ENCODE measurements around the gene COL23A1.

Gene COL23A1

DNA sequence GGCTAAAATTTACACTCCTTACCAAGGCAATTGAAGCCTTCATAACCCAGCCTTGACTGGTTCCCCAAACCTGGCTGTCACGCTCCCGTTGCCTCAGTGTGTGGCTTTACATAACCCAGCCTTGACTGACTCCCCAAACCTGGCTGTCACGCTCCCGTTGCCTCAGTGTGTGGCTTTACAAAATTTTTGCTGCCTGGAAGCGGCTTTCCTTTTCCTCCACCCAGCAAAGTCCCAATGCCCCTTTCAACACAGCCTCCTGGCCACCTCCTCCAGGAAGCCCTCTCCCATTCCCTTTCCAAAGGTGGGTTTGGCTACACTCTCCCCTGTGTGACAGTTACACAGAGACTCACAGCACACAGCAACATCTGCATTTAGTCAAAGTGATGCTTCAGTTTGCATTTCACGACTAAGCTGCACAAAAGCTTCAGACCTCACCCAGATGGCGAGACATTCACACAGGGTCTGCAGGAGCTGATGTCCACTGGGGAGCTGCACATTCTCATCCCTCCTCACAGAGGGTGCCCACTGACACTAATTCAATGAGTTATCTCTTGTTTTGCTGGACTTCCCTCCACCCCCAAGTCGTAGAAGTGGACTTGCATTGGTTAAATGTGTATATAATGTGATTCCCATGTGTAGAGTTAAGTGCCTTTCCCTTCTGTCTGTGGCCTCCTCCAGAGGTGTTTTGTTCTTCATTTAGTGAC is 201.0 kb downstream of the COL23A1 start:
- DNase-seq: no peak

GRCh38 chr5:178388386-178389025 is 201.7 kb downstream of the COL23A1 start:
- no peak for DNase-seq

GRCh38 chr5:178387856-178388190 is 202.4 kb downstream of the COL23A1 start:
- no peak for DNase-seq

GRCh38 chr5:178387061-178387855 is 202.9 kb downstream of the COL23A1 start:
- no peak for DNase-seq

GRCh38 chr5:178386336-178386931 is 203.8 kb downstream of the COL23A1 start:
- DNase-seq: no peak

- DNase-seq: no peak
Measured at GRCh38 chr5:178385496-178385890, 204.7 kb downstream of the COL23A1 start.

- no peak for DNase-seq
Measured at GRCh38 chr5:178384816-178385495, 205.2 kb downstream of the COL23A1 start.

GRCh38 chr5:178383919-178384815 is 206.0 kb downstream of the COL23A1 start:
- peak in 1 of 14 donors; percentile 35 for DNase-seq

GRCh38 chr5:178383301-178383918 is 206.8 kb downstream of the COL23A1 start:
- no peak for DNase-seq

- no peak for DNase-seq
Measured at GRCh38 chr5:178382754-178383164, 207.4 kb downstream of the COL23A1 start.

DNA sequence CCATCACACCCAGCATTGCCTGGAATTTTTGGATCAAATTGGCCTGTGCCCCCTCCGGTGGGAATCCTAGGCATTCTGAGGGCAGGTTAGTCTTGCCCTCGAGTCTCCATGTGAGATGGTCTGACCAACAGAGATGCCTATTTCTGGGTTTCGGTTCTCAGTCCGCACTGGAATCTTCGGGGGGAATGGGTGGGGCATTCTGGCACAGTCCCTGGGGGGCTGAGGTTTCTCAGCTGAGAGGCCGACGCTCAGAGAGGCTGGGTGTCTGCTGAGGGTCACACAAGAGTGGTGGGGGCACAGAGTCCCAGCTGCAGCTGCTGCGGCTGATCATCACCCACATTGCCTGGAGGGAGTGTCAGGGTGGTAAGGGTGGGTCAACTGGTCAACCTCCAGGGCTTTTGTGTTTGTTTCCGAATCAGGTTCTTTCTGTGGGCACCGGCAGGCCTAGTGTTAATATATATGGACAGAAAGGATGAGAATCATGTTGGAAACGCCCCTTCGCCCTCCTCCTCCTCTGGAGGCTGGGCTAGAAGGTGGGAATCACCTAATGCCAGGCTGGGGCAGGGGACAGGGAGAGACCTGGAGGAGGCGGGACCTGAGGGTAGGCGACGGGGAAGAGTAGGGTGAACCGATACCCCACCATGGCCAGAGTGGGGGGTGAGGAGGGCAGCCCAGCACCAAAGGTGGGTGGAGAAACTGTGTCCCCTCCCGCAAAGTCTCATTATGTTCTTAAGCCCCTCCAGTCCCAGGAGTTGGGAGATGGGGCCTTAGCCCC is 208.1 kb downstream of the COL23A1 start:
- DNase-seq: no peak

GRCh38 chr5:178381206-178381605 is 209.0 kb downstream of the COL23A1 start:
- no peak for DNase-seq

DNA sequence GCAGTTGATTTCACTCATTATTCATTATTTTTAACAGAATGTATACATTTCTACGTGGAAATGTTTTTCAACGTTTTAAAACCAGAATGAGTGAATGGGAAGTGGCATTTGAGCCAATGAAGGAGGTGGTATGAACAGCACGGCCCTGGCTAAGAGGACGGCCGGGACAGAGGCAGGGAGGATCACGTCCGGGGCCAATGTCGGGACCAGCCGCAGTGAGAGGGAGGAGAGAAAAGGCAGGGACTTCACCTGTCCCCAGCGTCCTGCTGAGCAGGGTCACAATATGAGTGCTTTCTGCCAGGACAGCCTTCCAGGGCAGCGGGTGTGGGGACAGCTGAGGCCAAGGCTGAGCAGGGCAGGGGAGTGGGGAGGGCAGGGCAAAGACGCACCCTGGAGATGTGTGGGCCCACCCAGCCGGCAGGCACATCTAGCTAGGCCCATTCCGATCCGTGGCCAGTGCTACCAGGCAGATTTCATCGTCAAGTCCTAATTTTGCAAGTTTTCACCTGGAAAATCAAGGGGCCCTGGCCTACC is 209.6 kb downstream of the COL23A1 start:
- no peak for DNase-seq

DNA sequence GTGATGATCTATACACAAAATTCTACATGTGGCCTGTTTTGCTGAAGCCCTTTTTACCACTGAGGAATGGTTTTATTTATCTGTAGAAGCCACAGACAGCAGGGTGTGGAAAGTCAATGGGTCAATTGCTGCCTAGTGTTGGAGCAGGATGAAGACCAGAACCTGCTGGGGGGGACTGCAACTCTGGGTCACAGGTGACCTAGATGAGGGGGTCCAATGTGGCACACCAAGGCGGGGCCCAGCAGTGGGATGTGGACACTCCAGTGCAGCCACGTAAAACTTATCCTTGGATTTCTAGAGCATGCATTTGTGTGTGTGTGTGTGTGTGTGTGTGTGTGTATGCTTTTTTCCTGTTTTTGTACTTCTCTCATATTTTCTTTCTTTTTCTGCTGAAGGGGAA is 210.1 kb downstream of the COL23A1 start:
- no peak for DNase-seq

DNA sequence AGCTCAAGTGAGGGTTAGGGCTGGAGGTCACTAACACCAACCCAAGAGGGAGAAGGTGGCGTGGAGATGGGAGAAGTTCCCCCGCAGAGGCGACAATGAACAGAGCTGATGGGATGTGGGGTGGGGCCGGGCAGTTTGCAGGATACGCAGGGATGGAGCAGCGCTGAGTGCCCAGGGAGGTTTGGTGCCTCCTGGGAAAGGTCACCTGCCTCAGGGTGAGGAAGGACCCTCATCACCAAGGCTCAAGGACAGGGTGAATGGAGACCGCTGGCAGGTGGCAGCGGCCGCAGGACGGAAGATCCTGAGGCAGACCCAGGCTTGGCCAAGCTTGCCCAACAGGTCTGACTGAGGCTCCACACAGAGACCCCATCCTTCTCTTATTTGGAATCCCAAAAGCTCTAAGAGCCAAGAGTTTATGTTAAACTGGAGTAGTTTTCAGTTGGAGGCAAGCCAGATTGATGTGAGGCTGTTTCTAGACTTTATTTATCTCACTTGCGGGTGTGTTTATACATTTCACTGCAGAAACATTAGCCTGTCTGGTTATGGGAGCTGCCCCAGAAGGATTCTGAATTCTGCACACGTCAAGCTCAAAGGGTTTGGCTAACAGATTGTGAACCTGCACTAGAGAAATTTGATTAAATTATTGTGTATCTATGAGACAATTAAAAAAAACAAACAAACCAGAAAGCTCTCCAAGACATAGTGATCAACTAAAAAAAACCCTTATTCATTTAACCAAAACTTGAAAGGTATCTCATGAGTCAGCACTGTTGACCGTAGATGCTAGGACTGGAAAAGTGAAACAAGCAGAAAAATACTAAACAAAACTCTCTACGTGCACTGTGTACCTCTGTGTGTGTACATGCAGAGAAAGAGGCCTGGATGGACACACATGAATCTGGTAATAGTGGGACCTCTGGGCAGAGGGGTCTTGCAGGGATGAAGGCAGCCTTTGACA is 211.4 kb downstream of the COL23A1 start:
- DNase-seq: no peak

DNA sequence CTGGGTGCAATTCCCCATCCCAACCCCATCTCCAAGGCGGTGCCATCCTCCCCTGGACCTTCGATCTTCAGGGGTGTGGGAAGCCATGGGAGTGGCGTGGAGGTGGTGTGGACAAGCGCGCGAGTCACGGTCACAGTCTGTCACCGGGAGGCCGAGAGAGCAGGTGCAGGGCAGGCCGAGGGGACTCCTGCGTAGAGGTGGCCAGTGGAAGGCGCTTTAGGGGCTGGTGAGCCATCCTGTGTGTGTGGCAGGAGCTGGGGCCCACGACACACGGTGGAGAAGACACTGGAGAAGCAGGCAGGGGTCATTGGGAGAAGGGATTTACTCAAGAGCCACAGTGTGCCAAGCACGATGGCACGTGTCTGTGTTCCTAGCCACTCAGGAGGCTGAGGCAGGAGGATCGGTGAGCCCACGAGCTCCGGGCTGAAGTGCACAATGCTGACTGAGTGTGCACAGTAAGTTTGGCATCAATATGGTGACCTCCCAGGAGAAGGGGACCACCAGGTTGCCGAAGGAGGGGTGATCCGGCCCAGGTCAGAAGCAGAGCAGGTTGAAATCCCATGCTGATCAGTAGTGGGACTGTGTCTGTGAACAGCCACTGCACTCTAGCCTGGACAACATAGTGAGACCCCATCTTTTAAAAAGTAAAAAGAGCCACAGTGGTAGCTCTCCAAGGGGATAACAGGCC is 212.5 kb downstream of the COL23A1 start:
- no peak for DNase-seq

- DNase-seq: no peak
Measured at GRCh38 chr5:178376921-178377582, 213.1 kb downstream of the COL23A1 start.

GRCh38 chr5:178375348-178375747 is 214.8 kb downstream of the COL23A1 start:
- DNase-seq: no peak
